Right lobe of liver (tissue), 6 donors: Measurements from ENCODE around the gene AMZ1. TPM values are rescaled to one million over a fixed set of nuclear protein-coding genes. Genes with fewer than 3 reads are reported as not detected.
A peak's percentile ranks its signal among the peaks of the same experiment; 100 is the strongest.
"Not testable (repeated sequence)": the region's sequence is repeated elsewhere in the genome, so short reads cannot be mapped to it uniquely, and the experiment has no call there.

Experiments used
- ATAC-seq, 4 donors: fragments of 200-7000 bp; cut with Tn5 transposase; one replicate each; pipeline ENCODE4 v1.9.1; 2020; ENCODE audit warnings: mild to moderate bottlenecking in 4 of 4, moderate library complexity in 4 of 4
- DNase-seq, 3 donors: peaks; one replicate each; pipeline ENCODE4 v3.0.0-alpha.2; 2020
- H3K27ac ChIP-seq, 3 donors: fragments of 200-600 bp; one replicate each; pipeline ENCODE4 v1.8.0; 2022
- H3K27me3 ChIP-seq, 2 donors: fragments of 200-600 bp; one replicate each; pipeline ENCODE4 v1.8.0; 2022
- H3K36me3 ChIP-seq, 4 donors: fragments of 200-600 bp; sonication (generic) in 1 of 4; one replicate each; pipeline versions ENCODE4 v1.5.1 to v1.8.0; 2017 to 2022; ENCODE audit warnings: control low read depth in 1 of 4
- H3K4me1 ChIP-seq, 4 donors: fragments of 200-600 bp; sonication (generic) in 1 of 4; one replicate each; pipeline versions ENCODE4 v1.5.1 to v1.8.0; 2017 to 2022; ENCODE audit warnings: control low read depth in 1 of 4
- H3K4me3 ChIP-seq, 3 donors: fragments of 200-600 bp; one replicate each; pipeline ENCODE4 v1.8.0; 2022
- H3K9me3 ChIP-seq, 4 donors: fragments of 200-600 bp; sonication (generic) in 1 of 4; one replicate each; pipeline versions ENCODE4 v1.5.1 to v1.8.0; 2017 to 2022; ENCODE audit warnings: control low read depth in 1 of 4
- CTCF ChIP-seq, 4 donors: fragments of 200-600 bp in 3 of 4; fragments of 450-650 bp in 1 of 4; IDR thresholded peaks; one replicate each; pipeline versions ENCODE4 v1.5.1 to v1.8.0; 2016 to 2022; ENCODE audit warnings: antibody characterized with exemption in 4 of 4, mild to moderate bottlenecking in 2 of 4
- POLR2A ChIP-seq: fragments of 450-650 bp; IDR thresholded peaks from one replicate; pipeline ENCODE4 v1.6.1; 2017; ENCODE audit warnings: antibody characterized with exemption, mild to moderate bottlenecking
- WGBS: methylation state at CpG from one replicate; pipeline ENCODE4 v1.1.6; 2018; ENCODE audit warnings: low coverage, low lambda C conversion rate; ENCODE audit not compliant: insufficient coverage; ENCODE audit errors: missing lambda C conversion rate; 5-methylcytosine and 5-hydroxymethylcytosine counted together
- intact Hi-C, 2 donors: fragments of 100-400 bp; cut with DNase I; formaldehyde crosslinking; loops; one replicate each; pipeline versions ENCODE4 v1.11.2 to v1.14.1; 2022
- total RNA-seq, 6 experiments: library from RNA; depleted of rRNA in 2 of 6; stranded (reverse); fragments of >200 nt in 2 of 6; fragmentation: NEBNext Ultra II Directional in 3 of 6; extraction: Animal tissue kit (Norgen Biotek cat#: 25700) in 3 of 6; gene quantifications; one replicate each; pipeline versions ENCODE4 v1.1.0 to v1.2.4, GENCODE V29; 2016 to 2023
- donor health status: DM: no; HTN: yes; CAD: no.
- donor health status: DM: no; HTN: no; CAD: no.
- donor health status: DM: no; HTN: no; CAD: no.
- donor health status: DM: no; HTN: yes; CAD: no.
- donor health status: DM: no; HTN: yes; CAD: no.

Gene AMZ1
- total RNA-seq, 6 experiments from 2014 or later = 0.42 to 5.8 (median 1.4) TPM; not detected in 1

DNA sequence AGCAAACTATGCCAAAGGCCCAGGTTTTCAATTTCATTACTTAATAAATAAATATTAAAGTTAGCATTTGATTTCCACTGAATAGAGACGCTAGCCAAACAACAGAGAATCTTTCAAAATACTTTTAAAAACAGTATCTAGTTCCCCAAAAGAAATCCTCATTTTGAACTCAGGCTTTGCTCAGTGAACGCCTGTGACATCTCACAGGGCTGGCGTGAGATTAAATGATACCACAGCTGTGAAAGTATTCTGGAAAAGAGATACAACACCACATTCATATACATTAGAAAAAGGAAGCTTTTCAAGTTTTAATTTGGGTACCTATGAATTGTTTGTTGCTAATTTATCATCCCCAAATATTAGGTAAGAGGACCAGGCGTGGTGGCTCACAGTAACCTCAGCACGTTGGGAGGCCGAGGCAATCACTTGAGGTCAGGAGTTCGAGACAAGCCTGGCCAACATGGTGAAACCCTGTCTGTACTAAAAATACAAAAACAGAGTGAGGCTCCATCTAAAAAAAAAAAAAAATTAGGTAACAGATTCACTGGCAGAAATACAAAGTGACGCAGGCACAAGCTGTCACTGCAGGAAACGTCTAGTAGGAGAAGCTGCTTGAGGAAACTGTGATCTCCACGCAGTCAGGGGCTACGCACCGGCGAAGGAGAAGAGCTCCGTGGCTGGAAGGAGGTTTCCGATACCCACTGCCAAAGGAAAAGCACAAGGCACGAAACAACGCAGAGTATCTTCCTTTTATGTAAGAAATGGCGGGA, 50.0 kb downstream of the AMZ1 start:
- no peak for TF ChIP-seq CTCF (IDR thresholded peaks at IDR 0.05)
- TF ChIP-seq POLR2A = no peak
- H3K4me1 ChIP-seq = no peaks in the 10 kb centered on the region
- 55% methylated on average over 18 of the region's 18 CpGs for WGBS
- no peaks in the 10 kb centered on the region for H3K27me3 ChIP-seq
- no peak overlapping the region for H3K4me3 ChIP-seq
- intact Hi-C loops = no loop called here
- H3K27ac ChIP-seq = peak overlapping the region in 1 of 3 donors; percentile 36
- peak; percentile 49 to 63 (median 56) for ATAC-seq
- no peaks in the 10 kb centered on the region for H3K9me3 ChIP-seq
- no peak for DNase-seq
- H3K36me3 ChIP-seq = no peaks in the 10 kb centered on the region

DNA sequence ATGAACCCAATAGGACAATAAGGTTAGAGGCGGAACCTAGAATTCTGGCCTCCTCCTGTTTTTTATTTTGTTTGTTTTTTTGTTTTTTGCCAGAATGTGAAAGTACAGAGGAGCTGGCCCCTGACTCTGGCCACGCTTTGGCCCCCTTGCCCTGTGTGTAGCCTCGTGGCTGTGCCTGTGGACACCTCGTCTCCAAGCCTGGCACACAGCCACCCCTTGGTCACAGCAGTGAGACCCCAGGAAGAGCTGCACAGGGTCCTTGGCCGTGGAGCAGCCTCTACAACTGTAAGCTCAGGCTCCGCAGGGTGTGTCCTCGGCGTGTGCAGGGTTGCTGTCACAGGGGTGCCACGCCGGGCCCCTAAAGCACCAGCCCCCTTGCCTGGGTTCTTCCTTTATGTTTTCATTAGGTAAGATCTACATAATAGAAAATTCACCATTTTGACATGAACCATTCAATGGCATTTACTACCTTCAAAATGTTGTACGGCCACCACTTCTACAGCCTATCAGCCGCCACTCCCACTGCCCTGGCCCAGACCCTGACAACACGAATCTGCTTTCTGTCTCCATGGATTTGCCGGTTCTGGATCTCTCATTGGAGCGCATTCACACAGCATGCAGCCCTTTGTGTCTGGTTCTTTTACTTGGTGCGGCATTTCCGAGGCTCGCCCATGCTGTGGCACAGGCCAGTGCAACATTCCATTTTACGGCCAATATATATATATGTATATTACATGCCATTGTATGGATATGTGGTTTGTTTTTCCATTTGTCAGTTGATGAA, 51.0 kb downstream of the AMZ1 start:
- ATAC-seq (no peak), DNase-seq (peak in 1 of 3 donors; percentile 44)
- Histone ChIP-seq H3K36me3 (no peaks in the 10 kb centered on the region), H3K27me3 (no peaks in the 10 kb centered on the region), H3K4me3 (no peak overlapping the region), H3K27ac (peak overlapping the region in 1 of 3 donors; percentile 13), H3K4me1 (no peaks in the 10 kb centered on the region), H3K9me3 (no peaks in the 10 kb centered on the region)
- TF ChIP-seq POLR2A (no peak), CTCF (IDR thresholded peaks at IDR 0.05) (no peak)
- 98% methylated on average over 10 of the region's 19 CpGs for WGBS
- intact Hi-C loops = no loop called here

GRCh38 chr7:2743523-2744185, 55.7 kb downstream of the AMZ1 start:
- WGBS = 78% methylated on average over 8 of the region's 20 CpGs

DNA sequence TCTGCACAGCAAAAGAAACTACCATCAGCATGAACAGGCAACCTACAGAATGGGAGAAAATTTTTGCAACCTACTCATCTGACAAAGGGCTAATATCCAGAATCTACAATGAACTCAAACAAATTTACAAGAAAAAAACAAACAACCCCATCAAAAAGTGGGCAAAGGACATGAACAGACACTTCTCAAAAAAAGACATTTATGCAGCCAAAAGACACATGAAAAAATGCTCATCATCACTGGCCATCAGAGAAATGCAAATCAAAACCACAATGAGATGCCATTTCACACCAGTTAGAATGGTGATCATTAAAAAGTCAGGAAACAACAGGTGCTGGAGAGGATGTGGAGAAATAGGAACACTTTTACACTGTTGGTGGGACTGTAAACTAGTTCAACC, 60.7 kb downstream of the AMZ1 start:
- H3K36me3 ChIP-seq, ATAC-seq, intact Hi-C loops, DNase-seq, H3K4me3 ChIP-seq, H3K9me3 ChIP-seq, H3K4me1 ChIP-seq, H3K27me3 ChIP-seq, H3K27ac ChIP-seq: not testable (repeated sequence)

More at GRCh38 chr7:2743523-2744185, 55.7 kb downstream of the AMZ1 start:
- intact Hi-C loops, H3K4me1 ChIP-seq, H3K27me3 ChIP-seq, H3K27ac ChIP-seq, ATAC-seq, DNase-seq, H3K4me3 ChIP-seq, H3K9me3 ChIP-seq, H3K36me3 ChIP-seq: not testable (repeated sequence)

GRCh38 chr7:2750004-2750407, 62.0 kb downstream of the AMZ1 start:
- H3K9me3 ChIP-seq = no peaks in the 10 kb centered on the region
- H3K4me1 ChIP-seq = no peaks in the 10 kb centered on the region
- H3K27me3 ChIP-seq = no peaks in the 10 kb centered on the region
- WGBS = 86% methylated on average over 5 of the region's 5 CpGs
- H3K4me3 ChIP-seq = no peak overlapping the region
- H3K27ac ChIP-seq = no peak overlapping the region
- DNase-seq (no peak), ATAC-seq (no peak)
- H3K36me3 ChIP-seq = no peaks in the 10 kb centered on the region
- intact Hi-C loops = no loop called here
- no peak for TF ChIP-seq CTCF (IDR thresholded peaks at IDR 0.05)
- no peak for TF ChIP-seq POLR2A
